ENCODE measurements around the gene ERICH2.

- TF ChIP-seq CTCF (IDR thresholded peaks at IDR 0.05) = no peak
- TF ChIP-seq POLR2A (IDR thresholded peaks at IDR 0.05) = no peak
These were observed 70.6 kb downstream of the ERICH2 start for GRCh38 chr2:170840717-170841210.

Data from heart left ventricle (tissue), 13 donors.